ENCODE results near the gene S1PR3.

Gene S1PR3

DNA sequence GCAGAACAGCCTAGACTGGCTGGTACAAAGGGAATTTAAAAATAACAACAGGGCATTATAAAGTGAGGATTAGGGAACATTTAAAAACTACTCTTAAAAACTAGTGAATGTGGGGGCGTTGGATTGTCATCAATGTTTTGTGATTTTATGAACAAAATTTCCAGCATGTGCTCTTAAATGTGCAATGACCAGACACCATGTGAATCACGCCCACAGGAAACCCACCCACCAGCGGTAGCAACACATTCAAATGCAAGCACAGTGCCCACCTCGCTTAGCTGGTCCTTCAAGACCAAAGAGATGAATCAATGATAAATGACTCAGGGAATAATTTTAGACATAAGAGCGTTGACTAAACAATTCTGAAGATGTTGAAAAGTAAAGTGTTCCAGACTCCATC is 40.9 kb downstream of the S1PR3 start:
- no peak overlapping the region for H3K4me3 ChIP-seq (ENCODE audit: low read depth, low read length)
- peaks cover 4% of the 10 kb centered on the region for H3K9me3 ChIP-seq (ENCODE audit: severe bottlenecking)
- no peak overlapping the region for H3K27ac ChIP-seq
- no peaks in the 10 kb centered on the region for H3K27me3 ChIP-seq (ENCODE audit: insufficient read depth, low read depth, severe bottlenecking)
- no peak for DNase-seq
- TF ChIP-seq, protein P1, sequence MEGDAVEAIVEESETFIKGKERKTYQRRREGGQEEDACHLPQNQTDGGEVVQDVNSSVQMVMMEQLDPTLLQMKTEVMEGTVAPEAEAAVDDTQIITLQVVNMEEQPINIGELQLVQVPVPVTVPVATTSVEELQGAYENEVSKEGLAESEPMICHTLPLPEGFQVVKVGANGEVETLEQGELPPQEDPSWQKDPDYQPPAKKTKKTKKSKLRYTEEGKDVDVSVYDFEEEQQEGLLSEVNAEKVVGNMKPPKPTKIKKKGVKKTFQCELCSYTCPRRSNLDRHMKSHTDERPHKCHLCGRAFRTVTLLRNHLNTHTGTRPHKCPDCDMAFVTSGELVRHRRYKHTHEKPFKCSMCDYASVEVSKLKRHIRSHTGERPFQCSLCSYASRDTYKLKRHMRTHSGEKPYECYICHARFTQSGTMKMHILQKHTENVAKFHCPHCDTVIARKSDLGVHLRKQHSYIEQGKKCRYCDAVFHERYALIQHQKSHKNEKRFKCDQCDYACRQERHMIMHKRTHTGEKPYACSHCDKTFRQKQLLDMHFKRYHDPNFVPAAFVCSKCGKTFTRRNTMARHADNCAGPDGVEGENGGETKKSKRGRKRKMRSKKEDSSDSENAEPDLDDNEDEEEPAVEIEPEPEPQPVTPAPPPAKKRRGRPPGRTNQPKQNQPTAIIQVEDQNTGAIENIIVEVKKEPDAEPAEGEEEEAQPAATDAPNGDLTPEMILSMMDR (IDR thresholded peaks at IDR 0.05; ENCODE audit: low read depth, low read length) = no peak
- no peaks in the 10 kb centered on the region for H3K36me3 ChIP-seq

DNA sequence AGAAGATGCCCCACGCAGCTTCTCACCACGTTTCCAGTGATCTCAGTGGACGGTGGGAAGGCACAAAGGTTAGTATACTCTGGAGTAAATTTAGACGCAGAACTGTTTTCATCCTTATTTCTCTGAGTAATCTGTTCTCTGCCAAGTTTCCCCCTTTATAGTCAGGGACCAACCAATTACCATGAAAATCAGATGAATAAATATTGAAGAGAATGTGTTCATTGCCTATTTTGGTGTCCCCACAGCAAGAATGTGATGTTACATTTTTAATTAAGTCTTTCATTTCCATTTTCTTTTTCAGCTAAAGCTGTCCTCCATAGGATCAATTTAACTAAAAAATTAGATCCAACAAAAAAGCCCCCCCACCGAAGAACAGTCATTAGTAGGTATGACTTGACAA is 41.4 kb downstream of the S1PR3 start:
- TF ChIP-seq, protein P1 (IDR thresholded peaks at IDR 0.05; ENCODE audit: low read depth, low read length) = no peak
- Histone ChIP-seq H3K27ac (no peak overlapping the region), H3K27me3 (ENCODE audit: insufficient read depth, low read depth, severe bottlenecking) (no peaks in the 10 kb centered on the region), H3K4me3 (ENCODE audit: low read depth, low read length) (no peak overlapping the region), H3K36me3 (no peaks in the 10 kb centered on the region), H3K9me3 (ENCODE audit: severe bottlenecking) (peaks cover 4% of the 10 kb centered on the region)
- DNase-seq = no peak

DNA sequence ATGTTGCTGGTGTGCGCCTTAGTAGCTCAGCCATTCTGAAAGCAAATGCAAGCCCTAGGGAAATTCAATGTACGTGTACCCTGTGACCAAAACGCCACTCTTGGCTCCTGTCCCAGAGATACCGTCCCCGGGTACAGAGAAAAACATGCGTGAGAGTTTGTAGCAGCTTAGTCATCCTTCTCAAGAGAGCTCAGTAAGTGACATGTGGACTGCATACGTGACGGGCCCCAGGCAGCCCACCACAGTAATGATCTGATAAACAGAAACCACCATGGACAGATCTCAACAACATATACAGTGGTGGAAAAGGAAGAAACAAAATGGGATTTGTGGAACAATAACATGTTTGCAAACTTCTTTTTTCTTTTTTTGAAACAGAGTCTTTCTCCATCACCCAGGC is 45.1 kb downstream of the S1PR3 start:
- no peak for DNase-seq
- TF ChIP-seq, protein P1 (IDR thresholded peaks at IDR 0.05; ENCODE audit: low read depth, low read length) = no peak
- H3K27me3 ChIP-seq (ENCODE audit: insufficient read depth, low read depth, severe bottlenecking) = no peaks in the 10 kb centered on the region
- H3K9me3 ChIP-seq (ENCODE audit: severe bottlenecking) = no peaks in the 10 kb centered on the region
- H3K27ac ChIP-seq = no peak overlapping the region
- no peaks in the 10 kb centered on the region for H3K36me3 ChIP-seq
- no peak overlapping the region for H3K4me3 ChIP-seq (ENCODE audit: low read depth, low read length)

DNA sequence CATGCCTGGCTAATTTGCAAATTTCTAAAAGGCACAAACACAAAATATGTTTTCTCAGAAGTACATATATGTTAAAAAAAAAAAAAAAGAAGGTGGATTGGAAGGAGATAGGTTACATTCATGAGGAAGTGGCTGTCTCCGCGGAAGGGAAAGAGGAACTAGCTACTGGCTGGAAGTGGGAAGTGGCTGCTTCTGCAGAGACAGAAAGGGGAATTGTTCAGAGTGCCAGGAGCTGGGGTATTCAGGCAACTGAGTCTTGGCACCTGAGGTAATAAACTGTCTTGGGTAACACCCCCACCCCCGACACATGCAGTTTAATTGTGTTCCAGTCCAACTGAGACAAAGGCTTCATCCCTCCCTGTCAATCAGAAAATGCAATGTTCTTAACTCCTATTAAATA is 45.6 kb downstream of the S1PR3 start:
- DNase-seq = no peak
- Histone ChIP-seq H3K9me3 (ENCODE audit: severe bottlenecking) (no peaks in the 10 kb centered on the region), H3K27me3 (ENCODE audit: insufficient read depth, low read depth, severe bottlenecking) (no peaks in the 10 kb centered on the region), H3K36me3 (no peaks in the 10 kb centered on the region), H3K4me3 (ENCODE audit: low read depth, low read length) (no peak overlapping the region), H3K27ac (no peak overlapping the region)
- TF ChIP-seq, protein P1 (IDR thresholded peaks at IDR 0.05; ENCODE audit: low read depth, low read length) = no peak

DNA sequence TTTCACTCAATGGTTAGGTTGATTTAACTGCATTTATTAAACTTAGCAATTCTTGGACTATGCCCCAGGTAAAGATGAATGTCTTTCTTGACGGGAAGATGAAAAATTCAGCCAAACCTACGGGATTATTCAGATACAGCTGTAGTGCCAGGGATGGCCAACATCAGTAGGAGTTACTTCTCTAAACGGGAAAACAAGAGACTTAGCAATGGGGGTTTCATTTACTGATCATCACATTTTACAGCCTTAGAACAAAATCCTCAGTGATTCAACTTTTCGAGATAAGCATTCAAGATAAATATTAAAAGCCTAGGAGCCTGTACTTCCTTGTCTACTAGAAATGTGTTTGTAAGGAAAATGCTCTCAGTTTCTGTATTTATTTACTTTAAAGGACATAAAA is 46.1 kb downstream of the S1PR3 start:
- no peaks in the 10 kb centered on the region for H3K27me3 ChIP-seq (ENCODE audit: insufficient read depth, low read depth, severe bottlenecking)
- no peak overlapping the region for H3K4me3 ChIP-seq (ENCODE audit: low read depth, low read length)
- H3K36me3 ChIP-seq = no peaks in the 10 kb centered on the region
- H3K27ac ChIP-seq = no peak overlapping the region
- TF ChIP-seq, protein P1 (IDR thresholded peaks at IDR 0.05; ENCODE audit: low read depth, low read length) = no peak
- H3K9me3 ChIP-seq (ENCODE audit: severe bottlenecking) = no peaks in the 10 kb centered on the region
- no peak for DNase-seq

DNA sequence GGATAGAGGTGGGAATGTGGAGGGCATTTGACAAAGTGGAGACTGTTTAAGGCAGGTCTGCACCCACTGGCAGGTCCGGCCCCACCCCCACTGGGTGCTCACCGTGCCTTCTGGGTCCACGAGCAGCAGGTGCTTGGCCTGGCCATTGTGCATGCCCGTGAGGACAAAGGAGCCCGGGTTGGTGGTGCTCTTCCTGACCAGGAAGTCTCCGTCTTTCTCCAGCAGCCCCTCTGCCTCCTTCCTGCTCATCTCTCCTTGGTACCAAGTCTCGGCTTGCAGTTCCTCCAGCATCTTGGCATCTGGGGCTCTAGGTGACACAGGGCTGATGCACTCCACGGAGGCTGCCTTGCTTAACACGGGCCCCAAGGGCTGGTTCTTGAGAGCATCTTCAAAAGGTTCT is 46.6 kb downstream of the S1PR3 start:
- H3K27me3 ChIP-seq (ENCODE audit: insufficient read depth, low read depth, severe bottlenecking) = no peaks in the 10 kb centered on the region
- H3K9me3 ChIP-seq (ENCODE audit: severe bottlenecking) = no peaks in the 10 kb centered on the region
- no peak for DNase-seq
- H3K4me3 ChIP-seq (ENCODE audit: low read depth, low read length) = no peak overlapping the region
- H3K27ac ChIP-seq = no peak overlapping the region
- no peaks in the 10 kb centered on the region for H3K36me3 ChIP-seq
- TF ChIP-seq, protein P1 (IDR thresholded peaks at IDR 0.05; ENCODE audit: low read depth, low read length) = no peak

All from WERI-Rb-1 (cell line).